H9 (cell line): ENCODE measurements around the gene AASDH. TPM values are rescaled to one million over a fixed set of nuclear protein-coding genes. Genes with fewer than 3 reads are reported as not detected.

ENCODE experiments used
- DNase-seq: peaks from one replicate; pipeline ENCODE4 v3.0.0-alpha.2; 2017
- H2AFZ ChIP-seq: one replicate; pipeline ENCODE4 v1.6.1; 2013; ENCODE audit warnings: mild to moderate bottlenecking, low read length, control low read depth, moderate library complexity
- H2AK5ac ChIP-seq: 2 replicates; pipeline ENCODE4 v1.6.1; 2013; ENCODE audit warnings: low read length, control low read depth, mixed read lengths; ENCODE audit not compliant: insufficient read length
- H2BK120ac ChIP-seq: one replicate; pipeline ENCODE4 v1.6.1; 2013; ENCODE audit warnings: low read depth, mild to moderate bottlenecking, low read length, control low read depth, inconsistent platforms; ENCODE audit not compliant: poor library complexity, severe bottlenecking
- H2BK12ac ChIP-seq: 2 replicates; pipeline ENCODE4 v1.6.1; 2013; ENCODE audit warnings: low read length, control low read depth, mixed read lengths, low read depth; ENCODE audit not compliant: insufficient read length
- H2BK15ac ChIP-seq: 2 replicates; pipeline ENCODE4 v1.6.1; 2013; ENCODE audit warnings: low read depth, low read length, control low read depth
- H2BK20ac ChIP-seq: one replicate; pipeline ENCODE4 v1.6.1; 2013; ENCODE audit warnings: low read depth, mild to moderate bottlenecking, low read length, control low read depth, inconsistent platforms; ENCODE audit not compliant: poor library complexity, severe bottlenecking
- H2BK5ac ChIP-seq: 2 replicates; pipeline ENCODE4 v1.6.1; 2013; ENCODE audit warnings: low read length, control low read depth, mixed read lengths; ENCODE audit not compliant: insufficient read length
- H3K14ac ChIP-seq: 2 replicates; pipeline ENCODE4 v1.6.1; 2013; ENCODE audit warnings: low read length, control low read depth; ENCODE audit not compliant: insufficient read depth
- H3K18ac ChIP-seq: 2 replicates; pipeline ENCODE4 v1.6.1; 2013; ENCODE audit warnings: low read depth, mild to moderate bottlenecking, mixed read lengths, low read length, control low read depth; ENCODE audit not compliant: insufficient read length
- H3K23ac ChIP-seq: 2 replicates; pipeline ENCODE4 v1.6.1; 2013; ENCODE audit warnings: low read length, control low read depth, mixed read lengths, low read depth; ENCODE audit not compliant: insufficient read length
- H3K23me2 ChIP-seq: 2 replicates; pipeline ENCODE4 v1.6.1; 2013; ENCODE audit warnings: low read depth, mild to moderate bottlenecking, mixed read lengths, low read length, control low read depth; ENCODE audit not compliant: insufficient read length, poor library complexity, severe bottlenecking
- H3K27ac ChIP-seq: 2 replicates; pipeline ENCODE4 v1.5.1; 2013; ENCODE audit warnings: low read length, control low read depth, mixed read lengths, low read depth; ENCODE audit not compliant: insufficient read length
- H3K27me3 ChIP-seq: 2 replicates; pipeline ENCODE4 v1.6.1; 2013; ENCODE audit warnings: low read length, control low read depth, inconsistent platforms; ENCODE audit not compliant: insufficient read depth
- H3K4ac ChIP-seq: 2 replicates; pipeline ENCODE4 v1.6.1; 2013; ENCODE audit warnings: low read depth, mild to moderate bottlenecking, control low read depth, inconsistent platforms, low read length, moderate library complexity
- H3K4me1 ChIP-seq: 2 replicates; pipeline ENCODE4 v1.6.1; 2013; ENCODE audit warnings: low read length, control low read depth, inconsistent platforms; ENCODE audit not compliant: insufficient read depth
- H3K4me2 ChIP-seq: 2 replicates; pipeline ENCODE4 v1.6.1; 2013; ENCODE audit warnings: low read length, control low read depth, mixed read lengths; ENCODE audit not compliant: insufficient read length, insufficient read depth
- H3K56ac ChIP-seq: 2 replicates; pipeline ENCODE4 v1.6.1; 2013; ENCODE audit warnings: low read depth, mild to moderate bottlenecking, mixed read lengths, low read length, control low read depth; ENCODE audit not compliant: insufficient read length
- H3K79me1 ChIP-seq: 2 replicates; pipeline ENCODE4 v1.6.1; 2013; ENCODE audit warnings: low read depth, mild to moderate bottlenecking, moderate library complexity, low read length, control low read depth, inconsistent platforms; ENCODE audit not compliant: insufficient read depth, poor library complexity, severe bottlenecking
- H3K79me2 ChIP-seq: 2 replicates; pipeline ENCODE4 v1.6.1; 2013; ENCODE audit warnings: low read length, control low read depth, inconsistent platforms; ENCODE audit not compliant: insufficient read depth
- H3K9ac ChIP-seq: 2 replicates; pipeline ENCODE4 v1.6.1; 2013; ENCODE audit warnings: low read length, control low read depth, mixed read lengths; ENCODE audit not compliant: insufficient read length; ENCODE audit errors: extremely low read depth
- H3K9me3 ChIP-seq: one replicate; pipeline ENCODE4 v1.6.1; 2013; ENCODE audit warnings: low read depth, low read length, inconsistent platforms; ENCODE audit not compliant: control insufficient read depth
- H3T11ph ChIP-seq: one replicate; pipeline ENCODE4 v1.6.1; 2013; ENCODE audit warnings: mild to moderate bottlenecking, low read length, control low read depth, inconsistent platforms
- H4K20me1 ChIP-seq: one replicate; pipeline ENCODE4 v1.6.1; 2013; ENCODE audit not compliant: control insufficient read depth, insufficient read length, insufficient read depth
- H4K5ac ChIP-seq: 2 replicates; pipeline ENCODE4 v1.6.1; 2013; ENCODE audit warnings: low read depth, mild to moderate bottlenecking, mixed read lengths, low read length, control low read depth; ENCODE audit not compliant: insufficient read length
- H4K8ac ChIP-seq: replicated peaks from 2 replicates; pipeline ENCODE4 v1.6.1; 2013; ENCODE audit warnings: low read length, control low read depth, mixed read lengths, low read depth; ENCODE audit not compliant: insufficient read length
- H4K91ac ChIP-seq: 2 replicates; pipeline ENCODE4 v1.6.1; 2013; ENCODE audit warnings: low read depth, mild to moderate bottlenecking, moderate library complexity, mixed read lengths, low read length, control low read depth; ENCODE audit not compliant: insufficient read length
- H3K27ac Mint-ChIP-seq, 3 experiments: 2 replicates in 2 of 3; 3 replicates in 1 of 3; pipeline ENCODE4 v1.8.0; 2020 to 2021; ENCODE audit warnings: mixed read lengths in 3 of 3, mild to moderate bottlenecking in 1 of 3, moderate library complexity in 1 of 3
- H3K27me3 Mint-ChIP-seq: 2 replicates; pipeline ENCODE4 v1.8.0; 2021; ENCODE audit warnings: low read depth, mild to moderate bottlenecking, moderate library complexity, mixed read lengths
- H3K36me3 Mint-ChIP-seq, 3 experiments: 2 replicates in 2 of 3; 3 replicates in 1 of 3; pipeline ENCODE4 v1.8.0; 2020 to 2021; ENCODE audit warnings: low read depth in 3 of 3, mixed read lengths in 3 of 3; ENCODE audit not compliant: insufficient read depth in 1 of 3
- H3K4me1 Mint-ChIP-seq, 2 experiments: 2 replicates each; pipeline ENCODE4 v1.8.0; 2020; ENCODE audit warnings: mixed read lengths in 2 of 2
- H3K4me3 Mint-ChIP-seq, 2 experiments: 2 replicates in 1 of 2; 3 replicates in 1 of 2; pipeline ENCODE4 v1.8.0; 2020 to 2021; ENCODE audit warnings: mild to moderate bottlenecking in 2 of 2, mixed read lengths in 2 of 2, moderate library complexity in 1 of 2
- H3K9me3 Mint-ChIP-seq, 2 experiments: 2 replicates in 1 of 2; 3 replicates in 1 of 2; pipeline ENCODE4 v1.8.0; 2020; ENCODE audit warnings: mild to moderate bottlenecking in 2 of 2, mixed read lengths in 2 of 2, moderate library complexity in 1 of 2
- WGBS: extraction: QIAGEN DNeasy Blood & Tissue Kit; methylation state at CpG from one replicate; pipeline ENCODE4 v1.1.7; 2013; ENCODE audit warnings: missing lambda C conversion rate, low lambda C conversion rate, mixed read lengths; ENCODE audit not compliant: insufficient read length; ENCODE audit errors: extremely low coverage; 5-methylcytosine and 5-hydroxymethylcytosine counted together
- total RNA-seq: library from RNA; stranded (reverse); gene quantifications from 2 replicates; pipeline ENCODE4 v1.2.1, GENCODE V29; 2021
- TF ChIP-seq, protein P1 (sequence below): fragments of 200-600 bp; sonication (generic); conservative IDR thresholded peaks from 3 replicates; pipeline ENCODE4 v1.8.0; 2021; ENCODE audit warnings: antibody characterized with exemption, mild to moderate bottlenecking

The AASDH gene
- total RNA-seq, 1 experiment from 2014 or later: 12.9 TPM

DNA sequence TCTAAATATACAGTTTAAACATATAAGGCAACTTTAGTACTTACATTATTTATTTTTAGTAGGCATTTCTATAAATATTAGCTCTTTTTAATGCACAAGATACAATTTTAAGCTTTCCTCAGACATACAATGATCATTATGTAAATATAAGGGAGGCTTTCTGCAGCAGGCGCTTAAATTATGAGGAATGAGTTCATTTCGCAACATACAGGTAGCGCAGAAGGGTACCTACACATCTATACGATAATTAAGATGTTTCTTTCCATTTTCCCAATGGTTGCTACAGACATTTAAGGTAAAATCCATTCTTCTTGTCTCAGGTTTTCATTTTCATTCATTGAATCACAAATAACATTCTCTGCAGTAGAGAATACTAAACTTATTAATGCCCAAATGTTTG is 1.2 kb downstream of the AASDH start:
- peaks cover 0 to 5% (median 2%) of the 10 kb centered on the region in 3 experiments; a peak in 3 of 7 replicates for H3K36me3 Mint-ChIP-seq
- peaks cover 4% of the 10 kb centered on the region; the same call in 1 of the 2 replicates for H3K27me3 Mint-ChIP-seq
- WGBS: no CpG with 5 or more reads among the region's 4 CpGs
- H3K9me3 ChIP-seq: no peaks in the 10 kb centered on the region
- no peak overlapping the region for H2BK20ac ChIP-seq
- no peak overlapping the region for H2BK120ac ChIP-seq
- no peak overlapping the region for H3K4ac ChIP-seq
- H3K4me1 ChIP-seq: no peaks in the 10 kb centered on the region
- peaks cover 4% of the 10 kb centered on the region for H3K23me2 ChIP-seq
- TF ChIP-seq, protein P1, sequence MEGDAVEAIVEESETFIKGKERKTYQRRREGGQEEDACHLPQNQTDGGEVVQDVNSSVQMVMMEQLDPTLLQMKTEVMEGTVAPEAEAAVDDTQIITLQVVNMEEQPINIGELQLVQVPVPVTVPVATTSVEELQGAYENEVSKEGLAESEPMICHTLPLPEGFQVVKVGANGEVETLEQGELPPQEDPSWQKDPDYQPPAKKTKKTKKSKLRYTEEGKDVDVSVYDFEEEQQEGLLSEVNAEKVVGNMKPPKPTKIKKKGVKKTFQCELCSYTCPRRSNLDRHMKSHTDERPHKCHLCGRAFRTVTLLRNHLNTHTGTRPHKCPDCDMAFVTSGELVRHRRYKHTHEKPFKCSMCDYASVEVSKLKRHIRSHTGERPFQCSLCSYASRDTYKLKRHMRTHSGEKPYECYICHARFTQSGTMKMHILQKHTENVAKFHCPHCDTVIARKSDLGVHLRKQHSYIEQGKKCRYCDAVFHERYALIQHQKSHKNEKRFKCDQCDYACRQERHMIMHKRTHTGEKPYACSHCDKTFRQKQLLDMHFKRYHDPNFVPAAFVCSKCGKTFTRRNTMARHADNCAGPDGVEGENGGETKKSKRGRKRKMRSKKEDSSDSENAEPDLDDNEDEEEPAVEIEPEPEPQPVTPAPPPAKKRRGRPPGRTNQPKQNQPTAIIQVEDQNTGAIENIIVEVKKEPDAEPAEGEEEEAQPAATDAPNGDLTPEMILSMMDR: no peak
- no peak overlapping the region for H2BK5ac ChIP-seq
- H4K91ac ChIP-seq: no peak overlapping the region
- H4K20me1 ChIP-seq: no peaks in the 10 kb centered on the region
- H2BK15ac ChIP-seq: no peak overlapping the region
- H3K27ac Mint-ChIP-seq: no peak overlapping the region
- H4K8ac ChIP-seq: no peak overlapping the region
- H4K5ac ChIP-seq: no peak overlapping the region
- no peak overlapping the region for H3T11ph ChIP-seq
- H3K18ac ChIP-seq: no peak overlapping the region
- no peak overlapping the region for H3K14ac ChIP-seq
- no peaks in the 10 kb centered on the region for H3K9me3 Mint-ChIP-seq
- H2AFZ ChIP-seq: no peak overlapping the region
- H2AK5ac ChIP-seq: no peak overlapping the region
- H3K79me2 ChIP-seq: no peaks in the 10 kb centered on the region
- no peak overlapping the region for H2BK12ac ChIP-seq
- peak overlapping the region; percentile 86; a peak in 4 of 5 replicates for H3K4me3 Mint-ChIP-seq
- H3K56ac ChIP-seq: no peak overlapping the region
- no peak overlapping the region for H3K9ac ChIP-seq
- peaks cover 14 to 18% of the 10 kb centered on the region in 2 experiments for H3K4me1 Mint-ChIP-seq
- DNase-seq: no peak
- H3K79me1 ChIP-seq: no peaks in the 10 kb centered on the region
- no peak overlapping the region for H3K23ac ChIP-seq
- H3K27me3 ChIP-seq: no peaks in the 10 kb centered on the region
- no peak overlapping the region for H3K27ac ChIP-seq
- no peak overlapping the region for H3K4me2 ChIP-seq
